ENCODE data around the gene PLPP3. TPM values are rescaled to one million over a fixed set of nuclear protein-coding genes. Genes with fewer than 3 reads are reported as not detected.

The PLPP3 gene
- total RNA-seq, 1 donor = 1.4 TPM

DNA sequence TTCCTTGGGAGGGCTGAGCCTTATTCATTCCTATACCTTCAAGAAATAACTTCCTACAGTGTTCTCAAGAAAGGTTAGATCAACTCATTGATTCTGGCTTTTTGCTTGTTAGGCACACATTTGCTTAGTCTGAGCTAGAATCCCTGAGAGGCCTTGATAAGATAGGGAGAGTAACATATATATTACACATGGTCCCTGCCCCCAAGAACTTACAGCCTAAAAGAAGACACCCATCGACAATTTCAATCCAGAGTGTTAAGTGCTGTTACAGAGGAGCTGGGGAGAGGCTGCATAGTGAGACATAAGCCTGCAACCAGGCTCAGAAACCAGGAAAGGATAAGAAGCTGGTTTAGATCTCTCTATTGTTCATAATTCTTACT is 68.7 kb downstream of the PLPP3 start:
- H3K27me3 ChIP-seq (ENCODE audit: insufficient read depth, low read length) = no peaks in the 10 kb centered on the region

DNA sequence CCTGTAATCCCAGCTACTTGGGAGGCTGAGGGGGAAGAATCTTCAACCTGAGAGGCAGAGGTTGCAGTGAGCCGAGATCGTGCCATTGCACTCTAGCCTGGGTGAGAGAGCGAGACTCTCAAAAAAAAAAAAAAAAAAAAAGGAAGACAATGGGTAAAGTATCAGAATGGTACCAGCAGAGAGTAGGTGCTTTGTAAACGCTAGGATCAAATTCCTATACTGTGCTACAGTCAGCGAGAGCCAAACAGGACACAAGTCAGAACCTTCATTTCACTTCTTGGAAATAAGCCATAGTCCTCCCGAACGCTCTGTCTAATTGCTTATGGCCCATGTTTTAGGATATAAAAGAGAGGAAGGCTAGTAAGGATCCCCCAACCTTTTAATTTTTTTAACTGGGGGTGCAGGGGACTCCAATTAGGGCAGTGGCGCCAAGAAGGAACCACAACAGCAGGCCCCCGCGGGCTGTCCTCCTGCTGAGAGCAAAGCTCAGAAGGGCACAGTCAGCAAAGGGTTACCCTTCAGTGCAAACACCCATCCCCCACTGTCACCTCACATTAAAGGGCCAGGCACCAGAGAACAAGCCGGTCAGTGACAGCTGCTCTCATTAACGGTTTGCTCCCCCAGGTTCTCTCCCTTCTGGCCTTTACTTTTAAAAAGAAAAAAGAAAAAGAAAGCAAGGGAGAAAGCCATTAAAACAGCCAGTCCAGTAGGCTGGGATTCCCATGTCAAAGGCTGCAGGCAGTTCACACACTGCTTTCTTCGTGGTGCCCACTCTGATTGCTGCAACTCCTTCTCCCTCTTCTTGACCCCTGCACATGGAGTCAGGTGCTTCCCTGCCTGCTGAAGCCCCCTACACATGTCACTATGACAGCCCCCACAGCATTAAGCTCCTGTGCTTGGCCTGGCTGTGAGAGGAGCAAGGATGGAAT is 69.4 kb downstream of the PLPP3 start:
- Histone ChIP-seq H3K9me3 (ENCODE audit: low read depth, low read length) (no peaks in the 10 kb centered on the region), H3K4me1 (ENCODE audit: insufficient read depth, low read length) (peaks cover 49% of the 10 kb centered on the region), H3K4me3 (ENCODE audit: low read length) (no peak overlapping the region), H3K27me3 (ENCODE audit: insufficient read depth, low read length) (no peaks in the 10 kb centered on the region)

More for the DNA sequence above, 68.7 kb downstream of the PLPP3 start:
- Histone ChIP-seq H3K4me3 (ENCODE audit: low read length) (no peak overlapping the region), H3K4me1 (ENCODE audit: insufficient read depth, low read length) (peaks cover 46% of the 10 kb centered on the region), H3K9me3 (ENCODE audit: low read depth, low read length) (no peaks in the 10 kb centered on the region)

DNA sequence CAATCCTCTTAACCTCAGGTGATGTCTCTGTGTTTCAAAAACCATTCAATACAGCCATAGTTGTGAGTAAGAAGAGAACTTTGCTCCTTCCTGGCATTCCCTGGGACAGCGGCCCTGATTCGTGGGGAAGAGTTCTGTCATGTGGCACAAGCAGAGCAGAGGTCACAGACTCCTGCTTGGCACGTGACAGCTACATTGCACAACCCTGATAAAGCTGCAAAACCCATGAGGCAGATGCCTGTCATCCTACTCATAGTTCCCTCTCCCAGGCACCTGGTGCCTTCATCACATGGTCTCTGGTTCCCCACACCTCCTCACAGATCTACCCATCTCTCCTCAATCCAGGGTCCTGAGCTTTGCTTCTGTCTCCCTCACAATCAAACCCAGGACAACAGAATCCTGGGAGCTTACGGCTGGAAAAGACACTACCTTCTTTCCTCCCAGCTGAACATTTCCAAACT is 70.8 kb downstream of the PLPP3 start:
- Histone ChIP-seq H3K4me1 (ENCODE audit: insufficient read depth, low read length) (peaks cover 50% of the 10 kb centered on the region), H3K4me3 (ENCODE audit: low read length) (no peak overlapping the region), H3K9me3 (ENCODE audit: low read depth, low read length) (no peaks in the 10 kb centered on the region), H3K27me3 (ENCODE audit: insufficient read depth, low read length) (no peaks in the 10 kb centered on the region)

DNA sequence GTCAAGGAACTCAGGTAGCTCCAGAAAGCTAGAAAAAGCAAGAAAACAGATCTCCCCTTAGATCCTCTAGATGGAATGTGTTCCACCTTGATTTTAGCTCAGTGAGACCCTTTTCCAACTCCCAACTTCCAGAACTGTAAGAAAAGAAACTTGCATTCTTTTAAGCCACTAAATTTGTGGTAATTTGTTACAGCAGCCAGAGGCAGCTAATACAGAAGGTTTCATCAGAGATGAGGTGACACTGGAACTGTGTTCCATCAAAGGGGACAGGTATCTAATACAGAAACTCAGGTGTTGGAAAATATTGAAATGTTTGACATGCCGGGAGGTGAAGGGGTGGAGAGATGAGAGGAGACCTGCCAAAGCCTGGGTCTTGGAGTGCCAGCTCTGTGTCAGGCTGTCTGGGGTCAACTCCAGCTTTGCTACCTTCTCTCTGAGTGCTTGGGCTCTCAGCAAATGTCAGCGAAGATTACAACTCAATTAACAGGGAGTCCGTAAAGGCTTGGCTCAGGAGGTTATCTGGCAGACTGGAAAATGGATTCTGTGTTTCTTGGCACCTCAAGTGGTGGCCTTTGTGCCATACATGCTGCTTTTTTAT is 71.3 kb downstream of the PLPP3 start:
- H3K27me3 ChIP-seq (ENCODE audit: insufficient read depth, low read length) = no peaks in the 10 kb centered on the region
- no peaks in the 10 kb centered on the region for H3K9me3 ChIP-seq (ENCODE audit: low read depth, low read length)
- H3K4me3 ChIP-seq (ENCODE audit: low read length) = no peak overlapping the region
- H3K4me1 ChIP-seq (ENCODE audit: insufficient read depth, low read length) = peaks cover 50% of the 10 kb centered on the region

DNA sequence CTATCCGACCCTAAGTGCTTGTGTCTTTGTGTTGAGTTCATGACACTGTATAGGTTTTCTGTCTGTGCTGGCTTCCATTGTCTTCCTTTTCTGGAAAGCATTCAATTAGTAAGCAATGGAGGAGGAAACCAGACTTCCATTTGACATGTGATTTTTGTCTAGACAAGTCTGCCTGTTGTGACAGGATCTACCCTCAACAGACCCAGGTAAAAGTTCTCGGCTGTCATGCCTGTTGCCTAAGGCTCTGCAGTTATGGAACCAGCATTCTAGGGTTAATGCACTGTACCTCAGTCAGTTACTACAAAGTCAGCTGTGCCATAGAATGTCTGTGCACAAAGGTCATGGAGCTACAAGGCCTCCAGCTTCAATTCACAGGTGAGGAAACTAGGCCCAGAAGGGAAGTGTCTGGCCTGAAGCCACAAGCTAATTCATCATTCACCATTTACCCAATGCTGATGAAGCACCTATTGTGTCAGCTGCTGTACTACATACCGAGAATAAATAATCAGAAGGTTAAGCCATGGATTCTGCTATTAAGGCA is 72.3 kb downstream of the PLPP3 start:
- no peaks in the 10 kb centered on the region for H3K27me3 ChIP-seq (ENCODE audit: insufficient read depth, low read length)
- H3K4me3 ChIP-seq (ENCODE audit: low read length) = no peak overlapping the region
- no peaks in the 10 kb centered on the region for H3K9me3 ChIP-seq (ENCODE audit: low read depth, low read length)
- peaks cover 58% of the 10 kb centered on the region for H3K4me1 ChIP-seq (ENCODE audit: insufficient read depth, low read length)

DNA sequence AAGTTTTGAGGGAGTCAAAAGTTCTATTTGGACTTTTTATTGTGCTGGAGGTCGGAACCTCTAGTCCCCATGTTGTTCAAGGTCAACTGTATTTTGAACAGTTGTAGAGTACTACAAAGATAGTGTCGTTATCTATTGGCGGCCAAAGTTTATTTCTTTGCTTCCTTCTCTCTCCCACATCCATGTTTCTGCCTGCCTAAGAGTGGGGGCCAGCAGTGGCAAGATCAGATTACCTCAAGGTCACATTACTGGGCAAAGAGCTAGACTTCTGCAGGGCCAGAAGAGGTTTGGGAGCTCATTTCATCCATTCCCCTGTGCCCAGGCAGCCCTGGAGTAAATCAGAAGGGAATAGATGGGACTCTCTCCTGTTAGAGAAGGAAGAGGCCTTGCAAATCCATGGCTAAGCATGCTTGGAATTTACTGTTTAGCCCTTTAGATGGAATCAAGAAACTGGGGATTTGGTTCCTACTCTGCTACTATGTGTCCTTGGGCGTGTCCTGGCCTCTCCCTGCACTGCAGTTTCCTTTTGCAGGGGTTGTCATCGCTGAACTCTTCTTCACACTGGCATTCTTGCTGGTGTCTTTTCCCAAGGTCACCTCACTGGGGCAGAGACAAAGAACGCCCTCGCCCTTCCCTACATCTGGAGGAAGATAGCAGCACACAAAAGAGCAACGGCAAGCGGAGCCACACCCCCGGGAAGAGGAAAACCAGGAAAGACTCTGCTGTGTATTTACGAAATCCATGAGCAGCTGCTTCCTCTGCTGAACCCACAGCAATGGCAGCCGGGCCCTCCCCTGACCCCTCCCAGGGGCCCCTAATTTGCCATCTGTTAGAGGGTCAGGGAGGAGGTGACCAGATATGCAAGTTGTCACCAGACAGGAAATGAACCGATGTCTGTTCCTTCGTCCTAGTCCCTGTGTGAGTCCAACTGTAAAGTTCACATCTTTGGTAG is 73.3 kb downstream of the PLPP3 start:
- Histone ChIP-seq H3K4me1 (ENCODE audit: insufficient read depth, low read length) (peaks cover 52% of the 10 kb centered on the region), H3K4me3 (ENCODE audit: low read length) (no peak overlapping the region)

DNA sequence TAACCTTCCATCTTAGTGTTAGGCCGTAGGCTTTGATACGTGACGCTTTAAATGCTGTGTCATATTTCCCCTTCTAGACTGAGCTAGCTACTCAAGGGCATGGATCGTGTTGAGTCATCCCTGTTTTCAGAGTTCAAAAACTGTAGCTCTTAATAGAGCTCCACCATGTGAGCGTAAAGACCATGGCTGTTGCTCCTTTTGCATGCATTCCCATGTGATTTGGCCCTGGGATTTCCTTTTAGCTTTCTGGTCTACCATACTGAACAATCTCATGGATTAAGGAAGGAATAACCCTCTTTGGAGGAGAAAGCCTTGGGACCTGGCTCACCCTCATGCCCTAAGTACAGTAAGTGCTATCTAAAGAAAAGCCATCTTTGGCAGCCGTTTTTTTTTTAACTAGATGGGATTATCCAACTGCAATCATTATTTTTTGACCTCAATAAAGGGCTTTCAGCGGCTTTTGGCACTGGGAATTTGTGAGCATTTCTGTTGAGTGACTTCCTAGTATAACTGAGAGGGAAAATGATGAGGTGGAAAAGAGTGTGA is 76.6 kb downstream of the PLPP3 start:
- Histone ChIP-seq H3K9me3 (ENCODE audit: low read depth, low read length) (no peaks in the 10 kb centered on the region), H3K4me3 (ENCODE audit: low read length) (no peak overlapping the region), H3K27me3 (ENCODE audit: insufficient read depth, low read length) (no peaks in the 10 kb centered on the region), H3K4me1 (ENCODE audit: insufficient read depth, low read length) (peaks cover 36% of the 10 kb centered on the region)

More for the DNA sequence above, 73.3 kb downstream of the PLPP3 start:
- Histone ChIP-seq H3K27me3 (ENCODE audit: insufficient read depth, low read length) (no peaks in the 10 kb centered on the region), H3K9me3 (ENCODE audit: low read depth, low read length) (no peaks in the 10 kb centered on the region)

DNA sequence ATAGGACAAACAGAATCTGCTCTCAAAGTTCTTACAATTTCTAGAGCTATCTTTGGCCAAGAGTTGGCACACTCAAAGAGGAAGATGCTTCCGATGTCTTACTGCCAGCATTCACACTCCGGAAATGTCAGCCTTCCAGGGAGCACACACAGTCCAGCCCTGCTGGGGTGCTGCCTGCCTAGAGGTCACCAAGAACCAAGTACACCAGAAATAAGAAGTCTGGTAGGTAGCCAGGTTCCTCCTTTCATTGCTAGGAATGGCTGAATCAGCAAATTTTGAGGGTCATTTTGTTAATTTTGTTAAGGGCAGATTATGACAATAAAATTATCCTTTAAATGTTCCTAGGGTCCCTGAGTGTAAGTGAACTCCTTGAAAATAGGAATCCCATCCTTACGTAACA is 77.5 kb downstream of the PLPP3 start:
- Histone ChIP-seq H3K9me3 (ENCODE audit: low read depth, low read length) (no peaks in the 10 kb centered on the region), H3K27me3 (ENCODE audit: insufficient read depth, low read length) (no peaks in the 10 kb centered on the region), H3K4me3 (ENCODE audit: low read length) (no peak overlapping the region), H3K4me1 (ENCODE audit: insufficient read depth, low read length) (peaks cover 27% of the 10 kb centered on the region)

DNA sequence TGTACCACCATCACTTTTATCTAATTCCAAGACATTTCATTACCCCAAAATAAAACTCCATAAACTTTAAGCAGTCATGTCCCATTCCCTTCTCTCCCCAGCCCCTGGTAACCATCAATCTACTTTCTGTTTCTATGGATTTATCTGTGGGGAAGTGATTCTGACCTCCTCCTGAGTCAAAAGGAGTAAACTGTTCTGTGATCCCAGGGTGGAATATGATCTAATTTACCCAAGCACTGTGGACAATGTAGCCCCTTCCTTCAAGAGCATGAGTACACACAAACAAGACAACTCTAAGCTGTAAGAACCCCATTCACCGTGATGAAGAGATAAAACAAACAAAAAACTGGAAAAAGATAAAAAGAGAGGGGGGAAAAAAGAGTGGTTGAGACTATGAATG is 77.9 kb downstream of the PLPP3 start:
- Histone ChIP-seq H3K9me3 (ENCODE audit: low read depth, low read length) (no peaks in the 10 kb centered on the region), H3K4me1 (ENCODE audit: insufficient read depth, low read length) (peaks cover 23% of the 10 kb centered on the region), H3K4me3 (ENCODE audit: low read length) (no peak overlapping the region), H3K27me3 (ENCODE audit: insufficient read depth, low read length) (no peaks in the 10 kb centered on the region)

DNA sequence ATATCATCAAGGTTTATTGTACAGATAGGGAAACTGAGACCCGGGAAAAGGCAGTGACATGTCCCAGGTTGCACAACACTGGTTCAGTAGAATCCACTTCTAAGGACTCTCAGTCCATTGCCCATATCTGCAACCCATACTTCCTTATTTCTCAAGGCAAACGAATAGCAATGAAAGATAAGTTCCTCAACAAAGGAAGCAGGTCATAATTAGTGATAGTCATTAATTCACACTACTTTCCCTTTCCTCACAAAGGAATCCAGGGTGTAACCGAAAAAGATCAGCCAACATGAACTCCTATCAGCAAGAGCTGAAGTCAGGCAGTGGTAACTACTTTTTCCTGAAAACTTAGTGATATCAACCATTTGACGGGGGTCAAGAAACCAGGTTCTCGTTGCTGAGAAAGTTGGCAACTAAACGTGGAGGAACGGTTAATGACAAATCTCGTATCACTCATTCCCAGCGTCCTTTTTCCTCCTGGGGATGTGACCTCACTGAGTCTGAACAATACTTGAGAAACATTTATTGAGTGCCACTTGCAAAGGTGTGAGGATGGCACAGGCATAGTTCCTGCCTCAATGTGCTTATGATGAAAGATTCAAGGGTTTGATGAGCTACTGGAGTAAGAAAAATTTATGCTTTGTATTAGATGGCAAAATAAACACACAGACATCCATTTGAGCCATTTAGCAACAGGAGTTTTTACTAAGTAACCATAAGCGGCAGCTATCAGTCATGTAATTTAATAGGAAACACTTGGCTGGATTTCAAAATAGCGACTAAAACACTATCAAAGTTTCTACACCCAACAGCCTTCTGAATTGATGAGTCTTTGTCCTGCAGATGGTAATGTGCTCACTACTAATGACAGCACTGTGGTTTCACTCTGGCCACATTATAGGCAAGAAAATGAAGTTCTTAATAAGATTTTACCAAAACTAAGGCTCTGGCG is 82.3 kb downstream of the PLPP3 start:
- peaks cover 6% of the 10 kb centered on the region for H3K4me1 ChIP-seq (ENCODE audit: insufficient read depth, low read length)
- H3K4me3 ChIP-seq (ENCODE audit: low read length) = no peak overlapping the region
- no peaks in the 10 kb centered on the region for H3K27me3 ChIP-seq (ENCODE audit: insufficient read depth, low read length)
- no peaks in the 10 kb centered on the region for H3K9me3 ChIP-seq (ENCODE audit: low read depth, low read length)

DNA sequence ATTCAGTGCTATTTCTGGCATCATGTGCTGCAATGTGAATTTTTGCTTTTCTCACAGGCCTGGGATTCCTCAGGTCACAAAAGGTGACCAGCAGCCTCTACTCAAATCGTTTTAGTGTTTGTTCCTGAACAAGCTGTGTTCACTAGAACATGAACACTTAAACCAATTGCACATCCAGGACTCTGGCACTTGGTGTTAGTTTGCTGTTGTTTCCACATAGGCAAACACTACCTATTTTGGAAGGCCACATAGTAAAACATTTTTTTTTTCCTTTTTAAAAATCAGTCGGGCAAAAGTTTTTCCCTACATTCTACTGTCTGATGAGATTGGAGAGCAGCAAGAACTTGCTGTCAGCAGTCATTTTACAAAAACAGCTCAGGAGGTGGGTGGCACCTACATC is 83.2 kb downstream of the PLPP3 start:
- Histone ChIP-seq H3K27me3 (ENCODE audit: insufficient read depth, low read length) (no peaks in the 10 kb centered on the region), H3K4me3 (ENCODE audit: low read length) (no peak overlapping the region), H3K9me3 (ENCODE audit: low read depth, low read length) (no peaks in the 10 kb centered on the region), H3K4me1 (ENCODE audit: insufficient read depth, low read length) (peaks cover 6% of the 10 kb centered on the region)

DNA sequence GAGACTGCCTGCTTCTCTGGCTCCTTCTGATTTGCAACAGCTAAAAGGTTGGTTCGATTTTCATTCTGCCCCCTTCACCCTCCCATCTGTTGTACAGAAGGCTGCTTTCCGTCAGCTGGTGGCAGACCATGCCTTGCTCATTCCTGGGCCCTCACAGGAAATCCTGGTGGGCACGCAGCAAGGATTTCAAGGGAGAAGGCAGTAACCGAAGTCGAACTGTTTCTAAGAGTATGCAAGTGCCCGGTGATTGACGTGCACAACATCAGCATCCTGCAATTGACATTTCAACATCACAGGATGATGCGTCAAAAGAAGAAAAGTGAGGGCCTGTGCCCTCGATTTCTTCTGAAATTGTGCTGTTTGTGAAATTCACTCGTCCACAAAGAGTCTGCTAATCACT is 83.8 kb downstream of the PLPP3 start:
- Histone ChIP-seq H3K9me3 (ENCODE audit: low read depth, low read length) (no peaks in the 10 kb centered on the region), H3K27me3 (ENCODE audit: insufficient read depth, low read length) (no peaks in the 10 kb centered on the region), H3K4me1 (ENCODE audit: insufficient read depth, low read length) (peaks cover 6% of the 10 kb centered on the region), H3K4me3 (ENCODE audit: low read length) (no peak overlapping the region)

DNA sequence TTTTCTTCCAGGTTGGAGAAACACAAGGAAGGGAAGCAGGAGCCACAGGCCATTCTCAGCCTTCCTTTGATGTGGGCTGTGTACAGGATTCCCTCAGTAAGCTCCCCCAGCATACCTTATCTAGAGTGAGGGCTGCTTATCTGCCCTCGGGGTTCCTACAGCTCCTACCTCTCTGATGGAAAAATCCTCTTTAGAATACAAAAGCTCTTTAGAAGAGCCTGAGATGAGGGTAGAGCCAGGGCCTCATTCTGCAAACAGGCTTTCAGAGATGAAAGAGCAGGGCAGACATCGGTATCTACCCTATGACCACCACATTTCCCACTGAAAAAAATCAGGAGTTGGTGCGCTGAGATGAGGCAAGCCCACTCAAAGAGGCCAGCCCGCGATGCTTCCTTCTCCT is 85.1 kb downstream of the PLPP3 start:
- Histone ChIP-seq H3K9me3 (ENCODE audit: low read depth, low read length) (no peaks in the 10 kb centered on the region), H3K27me3 (ENCODE audit: insufficient read depth, low read length) (no peaks in the 10 kb centered on the region), H3K4me3 (ENCODE audit: low read length) (no peak overlapping the region), H3K4me1 (ENCODE audit: insufficient read depth, low read length) (peaks cover 6% of the 10 kb centered on the region)
